GM10266 (cell line): Measurements from ENCODE around the gene SERPINB12.

Experiments
- DNase-seq: peaks from one replicate; pipeline ENCODE4 v3.0.0; 2012; ENCODE audit errors: extremely low spot score
- CTCF ChIP-seq: IDR thresholded peaks from 2 replicates; pipeline ENCODE4 v1.5.1; 2012; ENCODE audit warnings: mild to moderate bottlenecking, low read depth; ENCODE audit not compliant: control insufficient read depth, insufficient read depth; ENCODE audit errors: missing control alignments

Gene SERPINB12

DNA sequence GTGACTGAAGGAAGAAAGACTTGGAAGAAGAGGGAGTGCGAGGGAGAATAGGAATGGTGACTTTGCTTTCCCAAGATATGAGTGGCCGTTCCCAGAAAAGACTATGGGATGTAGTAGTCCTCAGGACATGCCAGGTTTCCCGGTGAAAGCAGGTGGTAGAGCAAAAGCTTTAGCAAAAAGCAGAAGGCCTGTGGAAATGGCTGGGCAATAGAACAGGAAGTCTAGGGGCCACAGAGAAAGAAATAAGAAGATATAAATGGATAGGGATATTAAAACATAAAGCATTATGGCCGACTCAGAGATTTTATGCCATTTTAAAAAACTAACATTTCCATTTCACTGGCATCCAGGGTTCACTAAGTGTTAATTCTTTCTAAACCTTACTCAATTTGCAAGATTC is 43.8 kb downstream of the SERPINB12 start:
- TF ChIP-seq CTCF, result no peak
- no peak for DNase-seq

GRCh38 chr18:63586431-63586830 is 44.3 kb downstream of the SERPINB12 start:
- no peak for TF ChIP-seq CTCF
- no peak for DNase-seq

DNA sequence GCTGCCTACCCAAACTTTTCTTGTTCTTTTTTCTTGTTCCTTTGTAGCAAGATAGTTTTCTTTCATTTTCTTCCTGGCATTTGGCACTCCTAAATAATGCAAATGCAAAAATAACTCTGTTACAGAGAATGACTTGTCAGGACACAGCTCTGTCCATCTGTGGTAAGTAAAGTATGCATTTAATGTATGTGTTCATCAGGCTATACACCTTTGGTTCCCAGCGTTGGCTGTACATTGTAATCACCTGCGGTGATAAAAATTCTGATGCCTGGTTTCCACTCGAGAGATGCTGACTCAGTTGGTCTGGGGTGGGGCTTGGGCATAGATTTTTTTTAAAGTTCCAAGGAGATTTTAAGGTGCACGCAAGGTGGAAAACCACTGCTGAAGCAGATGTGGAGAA is 44.8 kb downstream of the SERPINB12 start, which contains the start of gene SERPINB13:
Gene SERPINB13 (plus strand): TSS at position 378 of the 400 bp plus-strand sequence. CDS start 1,325 bp downstream, outside the sequence.
- no peak for TF ChIP-seq CTCF
- DNase-seq, result no peak

GRCh38 chr18:63588909-63589308 is 46.7 kb downstream of the SERPINB12 start:
- DNase-seq, result no peak
- TF ChIP-seq CTCF, result no peak

- no peak for DNase-seq
These were observed 48.2 kb downstream of the SERPINB12 start for GRCh38 chr18:63590373-63590772.

DNA sequence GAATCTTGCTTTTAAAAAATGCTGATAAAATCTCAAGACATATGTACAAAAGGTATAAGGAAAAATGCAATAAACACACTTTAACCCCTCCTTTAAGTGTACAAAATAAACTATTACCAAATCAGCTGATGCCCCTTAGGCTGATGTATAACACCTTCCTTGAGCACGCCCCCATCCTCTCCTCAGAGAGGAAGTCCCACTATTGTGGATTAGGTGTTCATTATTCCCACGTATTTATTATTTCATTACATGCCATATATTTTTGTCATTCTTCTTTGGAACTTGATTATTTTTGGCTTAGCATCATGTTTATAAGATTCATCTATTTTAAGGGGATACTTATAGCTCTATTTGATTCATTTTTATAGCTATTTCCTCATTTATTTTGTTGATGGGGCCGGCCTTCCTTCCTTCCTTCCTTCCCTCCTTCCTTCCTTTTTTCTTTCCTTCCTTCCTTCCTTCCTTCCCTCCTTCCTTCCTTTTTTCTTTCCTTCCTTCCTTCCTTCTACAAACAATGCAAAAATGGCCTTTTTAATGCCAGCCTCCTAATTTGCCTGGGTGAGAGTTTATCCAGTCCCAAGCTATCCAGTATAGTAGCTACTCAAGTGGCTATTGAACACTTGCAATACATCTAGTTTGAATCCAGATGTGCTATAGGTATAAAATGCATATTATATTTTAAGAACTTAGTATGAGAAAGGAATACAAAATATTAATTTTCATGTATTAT is 49.0 kb downstream of the SERPINB12 start:
- DNase-seq, result no peak
- TF ChIP-seq CTCF, result no peak

More at GRCh38 chr18:63590373-63590772, 48.2 kb downstream of the SERPINB12 start:
- no peak for TF ChIP-seq CTCF

- no peak for TF ChIP-seq CTCF
- no peak for DNase-seq
These were observed 49.6 kb downstream of the SERPINB12 start for GRCh38 chr18:63591725-63592124.
